Liver (tissue), 3 donors: Measurements from ENCODE around the gene CCNK.

ENCODE experiments used
- GABPA ChIP-seq, 2 donors: IDR thresholded peaks in 1 of 2; conservative IDR thresholded peaks in 1 of 2; 2 replicates each; pipeline ENCODE4 v1.6.1; 2016; ENCODE audit warnings: antibody characterized with exemption in 2 of 2, mild to moderate bottlenecking in 1 of 2, moderate library complexity in 1 of 2
- SP1 ChIP-seq: IDR thresholded peaks from 2 replicates; pipeline ENCODE4 v1.6.1; 2018; ENCODE audit warnings: antibody characterized with exemption, mild to moderate bottlenecking
- TF ChIP-seq, protein P1 (sequence below): fragments of 150-350 bp; IDR thresholded peaks from 2 replicates; pipeline ENCODE4 v1.5.1; 2017; ENCODE audit warnings: improper control_type of control experiment, low read depth, low read length; ENCODE audit not compliant: missing input control
- TF ChIP-seq, protein P2 (sequence below): IDR thresholded peaks from 2 replicates; pipeline ENCODE4 v1.6.1; 2016; ENCODE audit warnings: antibody characterized with exemption
- TF ChIP-seq, protein P3 (sequence below): IDR thresholded peaks from 2 replicates; pipeline ENCODE4 v1.6.1; 2016; ENCODE audit warnings: antibody characterized with exemption
- donor health status: healthy.
- donor health status: healthy.

DNA sequence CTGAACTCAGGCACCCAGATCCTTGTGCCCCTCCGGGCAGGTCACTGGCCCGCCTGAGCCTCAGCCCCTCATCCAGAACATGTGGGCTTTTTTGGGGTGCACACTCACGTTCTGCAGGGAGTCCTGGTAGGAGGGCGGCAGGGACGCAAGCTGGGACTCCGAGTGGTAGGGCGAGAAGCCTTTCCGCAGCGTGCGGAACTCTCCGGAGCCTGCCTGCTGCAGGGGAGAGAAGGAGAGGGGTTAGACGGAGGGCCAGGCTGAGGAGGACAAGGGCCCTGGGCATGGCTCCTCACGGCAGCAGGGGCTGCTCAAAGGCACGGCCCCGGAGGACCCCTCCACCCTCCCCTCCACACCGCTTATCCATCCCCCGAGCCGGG lies 40.8 kb downstream of the CCNK start:
- TF ChIP-seq, protein P1, sequence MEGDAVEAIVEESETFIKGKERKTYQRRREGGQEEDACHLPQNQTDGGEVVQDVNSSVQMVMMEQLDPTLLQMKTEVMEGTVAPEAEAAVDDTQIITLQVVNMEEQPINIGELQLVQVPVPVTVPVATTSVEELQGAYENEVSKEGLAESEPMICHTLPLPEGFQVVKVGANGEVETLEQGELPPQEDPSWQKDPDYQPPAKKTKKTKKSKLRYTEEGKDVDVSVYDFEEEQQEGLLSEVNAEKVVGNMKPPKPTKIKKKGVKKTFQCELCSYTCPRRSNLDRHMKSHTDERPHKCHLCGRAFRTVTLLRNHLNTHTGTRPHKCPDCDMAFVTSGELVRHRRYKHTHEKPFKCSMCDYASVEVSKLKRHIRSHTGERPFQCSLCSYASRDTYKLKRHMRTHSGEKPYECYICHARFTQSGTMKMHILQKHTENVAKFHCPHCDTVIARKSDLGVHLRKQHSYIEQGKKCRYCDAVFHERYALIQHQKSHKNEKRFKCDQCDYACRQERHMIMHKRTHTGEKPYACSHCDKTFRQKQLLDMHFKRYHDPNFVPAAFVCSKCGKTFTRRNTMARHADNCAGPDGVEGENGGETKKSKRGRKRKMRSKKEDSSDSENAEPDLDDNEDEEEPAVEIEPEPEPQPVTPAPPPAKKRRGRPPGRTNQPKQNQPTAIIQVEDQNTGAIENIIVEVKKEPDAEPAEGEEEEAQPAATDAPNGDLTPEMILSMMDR: no peak
- TF ChIP-seq GABPA (IDR thresholded peaks at IDR 0.05 in 1 of 2, conservative IDR thresholded peaks at IDR 0.05 in 1 of 2) (no peak), SP1 (no peak)
- TF ChIP-seq, protein P2, sequence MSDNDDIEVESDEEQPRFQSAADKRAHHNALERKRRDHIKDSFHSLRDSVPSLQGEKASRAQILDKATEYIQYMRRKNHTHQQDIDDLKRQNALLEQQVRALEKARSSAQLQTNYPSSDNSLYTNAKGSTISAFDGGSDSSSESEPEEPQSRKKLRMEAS: no peak
- TF ChIP-seq, protein P3, sequence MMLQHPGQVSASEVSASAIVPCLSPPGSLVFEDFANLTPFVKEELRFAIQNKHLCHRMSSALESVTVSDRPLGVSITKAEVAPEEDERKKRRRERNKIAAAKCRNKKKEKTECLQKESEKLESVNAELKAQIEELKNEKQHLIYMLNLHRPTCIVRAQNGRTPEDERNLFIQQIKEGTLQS: no peak
